GM19043 (cell line): ENCODE measurements around the gene PRPF18.

ENCODE experiments used
- ATAC-seq: cut with Tn5 transposase; IDR thresholded peaks from one replicate; pipeline ENCODE4 v1.9.1; 2021; ENCODE audit warnings: low read depth; ENCODE audit not compliant: unreplicated experiment

PRPF18 gene

DNA sequence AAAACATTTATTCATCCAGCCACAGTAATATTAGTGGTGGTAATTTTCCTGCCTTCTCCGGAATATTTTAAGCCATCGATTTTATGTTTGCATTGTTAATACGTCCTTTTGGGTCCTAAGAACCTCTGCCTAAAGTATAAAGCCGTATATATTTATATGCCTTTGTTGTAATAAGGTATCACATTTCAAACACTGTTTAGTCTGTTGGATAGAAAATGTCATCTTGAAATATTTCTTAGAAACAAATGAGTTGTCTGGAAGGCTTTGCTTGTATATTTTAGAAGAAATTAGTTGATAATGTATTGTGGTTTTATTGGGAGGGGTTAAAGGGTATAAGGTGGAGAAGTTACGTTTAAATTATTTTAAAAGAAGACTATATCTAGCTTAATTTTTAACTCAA is 11.1 kb downstream of the PRPF18 start:
- ATAC-seq: no peak

DNA sequence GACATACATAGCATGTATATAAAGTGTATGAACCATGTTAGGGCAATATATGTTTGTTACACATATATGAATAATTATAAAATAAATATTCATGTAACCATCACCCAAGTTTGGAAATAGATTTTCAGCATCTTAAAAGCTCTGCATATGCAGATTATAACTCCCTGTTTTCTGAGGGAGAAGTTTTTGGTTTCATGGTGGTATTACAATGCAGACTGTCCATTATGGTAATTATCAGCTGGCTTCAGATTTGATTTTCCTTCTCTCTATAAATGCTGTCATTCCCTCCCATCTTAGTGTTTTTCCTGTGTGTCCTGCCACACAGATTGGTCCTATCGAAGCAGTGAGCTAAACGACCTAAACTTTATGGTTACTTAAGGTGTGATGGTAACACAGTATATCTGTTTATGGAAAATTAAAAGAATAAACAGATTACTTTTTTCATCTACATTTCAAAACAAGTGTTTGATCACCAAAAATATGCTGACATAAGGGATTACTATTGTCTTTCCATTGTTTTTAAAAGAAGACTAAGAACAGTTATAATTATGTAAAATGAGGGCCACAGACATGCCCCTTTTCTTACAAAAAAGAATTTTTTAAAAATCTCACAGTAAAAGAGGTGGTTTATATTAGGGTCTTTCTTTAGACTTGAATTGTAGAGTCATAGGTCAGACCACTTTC is 17.7 kb downstream of the PRPF18 start:
- no peak for ATAC-seq

DNA sequence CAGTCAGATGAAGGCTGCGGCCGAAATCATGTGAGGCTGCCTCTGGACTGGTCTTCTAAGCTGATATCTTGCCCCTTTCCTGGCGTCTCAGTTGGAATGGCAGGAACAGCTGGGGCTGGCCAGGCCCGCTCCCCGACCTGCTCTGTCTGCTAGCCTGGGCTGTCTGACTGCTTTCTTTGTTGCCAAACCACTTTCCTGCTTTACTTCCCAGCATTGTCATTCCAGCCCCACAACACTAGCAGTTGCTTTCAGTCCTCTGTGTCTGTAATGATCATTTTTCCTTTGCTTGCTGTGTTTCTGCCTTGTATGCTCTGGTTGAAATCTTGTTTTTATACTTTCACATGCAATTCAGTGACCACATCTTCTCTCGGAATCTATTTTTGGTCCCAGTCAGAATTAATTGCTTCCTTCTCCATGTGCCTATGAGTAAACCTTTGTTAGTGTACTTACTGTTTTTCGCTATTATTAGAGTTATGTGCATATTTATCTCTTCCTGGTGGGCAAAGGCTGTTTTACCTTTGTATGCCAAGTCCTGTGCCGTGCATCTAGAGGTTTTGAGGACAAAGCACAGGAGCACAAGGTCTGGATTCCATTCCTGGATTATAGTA is 21.6 kb downstream of the PRPF18 start:
- ATAC-seq: no peak

DNA sequence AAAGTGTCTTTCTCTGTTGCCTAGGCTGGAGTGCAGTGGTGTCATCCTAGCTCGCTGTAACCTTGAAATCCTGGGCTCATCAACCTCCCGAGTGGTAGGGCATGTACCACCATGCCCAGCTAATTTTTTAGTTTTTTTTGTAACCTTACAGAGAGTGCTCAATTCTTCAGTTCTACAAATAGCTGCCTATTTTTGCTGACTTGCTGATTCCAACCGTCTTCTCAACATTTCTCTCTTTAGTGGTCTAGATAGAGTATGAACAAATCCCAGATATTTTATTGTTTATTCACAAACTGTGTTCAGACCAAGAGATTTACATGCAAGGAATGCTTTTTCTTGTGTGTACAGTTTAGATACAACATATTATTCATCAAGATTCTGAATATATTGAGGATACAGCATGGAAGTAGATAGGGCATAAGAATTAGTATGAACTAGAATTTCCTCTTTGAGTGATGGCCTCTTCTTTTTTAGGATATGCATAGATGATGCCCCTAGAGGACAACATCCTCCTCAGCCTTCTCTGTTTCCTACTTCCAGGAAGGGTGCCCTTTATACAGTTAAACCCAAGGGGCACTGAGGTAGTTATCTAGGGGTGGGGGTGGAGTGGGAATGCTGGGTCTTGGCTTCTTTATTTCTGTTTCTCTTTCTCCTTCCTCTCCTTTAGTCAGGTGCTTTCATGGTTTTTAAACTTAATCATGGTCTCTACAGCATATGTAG is 26.0 kb downstream of the PRPF18 start:
- ATAC-seq: no peak

DNA sequence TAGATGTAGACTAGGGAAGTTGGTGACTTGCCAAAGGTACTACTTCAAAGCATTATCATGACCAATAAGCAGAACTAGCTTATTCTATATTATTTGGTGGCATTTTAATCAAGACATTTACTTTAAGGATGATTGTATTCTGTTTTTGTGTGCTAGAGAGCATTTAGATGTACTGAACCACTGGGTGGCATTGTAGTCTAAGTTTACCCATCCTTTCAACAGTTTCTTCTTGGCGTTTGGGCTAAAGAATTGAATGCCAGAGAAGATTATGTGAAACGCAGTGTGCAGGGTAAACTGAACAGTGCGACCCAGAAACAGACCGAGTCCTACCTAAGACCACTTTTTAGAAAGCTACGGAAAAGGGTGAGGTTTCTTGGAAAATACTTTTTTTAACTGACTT is 26.8 kb downstream of the PRPF18 start:
- no peak for ATAC-seq

DNA sequence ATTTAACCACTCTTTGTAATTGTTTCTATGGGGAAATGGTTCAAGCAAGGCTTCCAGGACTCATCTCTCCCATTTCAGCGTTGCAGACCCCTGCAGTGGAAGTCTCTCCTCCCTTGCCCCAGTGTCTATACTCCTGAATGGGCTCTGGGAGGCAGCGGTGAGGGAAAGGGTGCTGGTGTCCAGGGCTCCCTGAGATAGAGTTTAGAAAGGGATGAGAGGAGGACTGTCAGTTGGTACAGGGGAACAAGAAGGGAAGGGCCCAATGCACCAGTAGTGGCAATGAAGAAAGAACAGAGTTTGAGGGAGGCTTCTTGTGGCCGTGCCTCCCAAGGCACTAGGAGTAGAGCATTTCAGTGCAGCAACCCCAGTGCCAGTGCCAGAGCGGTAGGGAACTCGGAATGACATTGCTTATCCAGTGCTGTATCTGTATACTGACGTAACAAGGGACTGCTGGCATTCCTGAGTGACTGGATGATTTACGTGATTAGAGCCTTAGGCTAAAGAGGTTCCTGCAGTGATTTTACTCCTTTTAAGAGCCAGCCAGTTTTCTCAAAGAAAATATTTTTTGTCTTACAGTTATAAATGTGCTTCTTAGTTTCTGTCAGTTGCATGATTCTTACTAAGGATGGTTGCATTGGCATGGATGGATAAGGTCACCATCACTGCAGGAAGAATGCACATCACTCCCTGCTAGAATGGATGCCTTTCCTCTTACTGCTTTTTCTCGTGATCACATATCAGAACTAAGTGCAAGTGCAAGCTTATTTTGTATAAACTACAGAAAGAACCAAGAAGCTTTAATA is 28.0 kb downstream of the PRPF18 start:
- ATAC-seq: no peak

DNA sequence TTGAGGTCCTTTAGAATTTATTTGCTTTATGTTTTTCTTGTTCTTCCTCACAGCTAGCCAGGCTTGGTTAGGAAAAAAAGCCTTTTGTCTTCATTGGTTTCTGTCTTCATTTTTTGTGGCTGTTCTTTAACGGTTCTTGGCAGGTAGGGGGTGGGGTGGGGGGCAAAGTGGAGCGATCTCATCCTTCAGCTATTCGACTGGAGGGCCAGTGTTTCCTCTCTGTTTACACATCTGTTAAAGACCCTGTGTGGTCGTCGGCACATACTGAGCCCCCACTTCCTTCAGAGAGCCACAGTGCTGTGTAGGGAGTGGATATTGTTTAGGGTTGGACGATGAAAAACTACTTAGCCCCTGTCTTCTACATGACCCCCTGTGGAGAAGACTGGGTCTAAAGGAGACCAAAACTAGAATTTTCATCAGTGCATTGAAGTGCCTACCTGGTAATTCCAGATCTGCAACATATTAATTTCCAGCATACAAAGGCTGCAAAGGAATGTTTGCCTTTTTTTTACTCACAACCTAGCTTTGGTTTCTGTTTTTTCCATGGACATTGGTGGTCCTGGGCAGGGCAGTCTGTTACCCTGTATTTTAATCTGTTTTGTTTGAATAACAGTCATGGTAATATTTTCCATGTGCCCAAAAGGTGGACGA is 29.0 kb downstream of the PRPF18 start:
- no peak for ATAC-seq

DNA sequence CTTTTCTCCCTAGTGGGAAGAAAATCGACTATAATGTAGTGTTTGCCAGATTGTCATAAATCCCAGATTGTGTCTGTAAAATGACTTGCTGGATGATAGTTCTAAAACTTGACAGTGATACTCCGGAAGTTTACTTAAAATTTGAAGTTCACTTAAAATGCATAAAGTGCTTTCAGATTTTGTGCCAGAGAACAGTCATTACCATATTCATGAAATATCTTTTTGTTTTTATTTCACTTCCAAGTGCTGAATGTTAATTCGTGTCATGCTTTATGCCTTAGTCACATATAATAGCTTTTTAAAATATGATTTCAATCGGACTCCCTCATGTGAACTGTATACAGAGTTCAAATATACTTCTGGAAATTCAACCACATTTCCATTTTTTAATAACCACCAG is 30.4 kb downstream of the PRPF18 start:
- no peak for ATAC-seq

DNA sequence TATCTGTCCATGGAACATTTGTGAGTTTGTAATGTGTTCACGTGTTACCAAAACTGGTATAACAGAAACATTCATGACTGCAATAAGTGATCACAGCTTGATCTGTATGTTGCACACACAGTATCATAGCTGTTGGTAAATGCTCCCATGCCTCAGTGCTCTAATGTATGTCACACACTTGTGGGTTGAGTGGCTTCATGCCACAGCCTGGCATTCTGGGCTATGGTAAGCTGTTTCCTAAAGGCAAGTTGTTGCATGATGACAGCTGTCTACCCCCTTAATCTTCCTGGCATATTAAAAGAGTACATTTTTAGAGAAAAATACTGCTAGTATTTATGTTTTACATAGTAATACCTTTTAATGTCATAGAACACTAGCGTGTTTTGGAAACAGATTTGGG is 35.2 kb downstream of the PRPF18 start:
- ATAC-seq: no peak

DNA sequence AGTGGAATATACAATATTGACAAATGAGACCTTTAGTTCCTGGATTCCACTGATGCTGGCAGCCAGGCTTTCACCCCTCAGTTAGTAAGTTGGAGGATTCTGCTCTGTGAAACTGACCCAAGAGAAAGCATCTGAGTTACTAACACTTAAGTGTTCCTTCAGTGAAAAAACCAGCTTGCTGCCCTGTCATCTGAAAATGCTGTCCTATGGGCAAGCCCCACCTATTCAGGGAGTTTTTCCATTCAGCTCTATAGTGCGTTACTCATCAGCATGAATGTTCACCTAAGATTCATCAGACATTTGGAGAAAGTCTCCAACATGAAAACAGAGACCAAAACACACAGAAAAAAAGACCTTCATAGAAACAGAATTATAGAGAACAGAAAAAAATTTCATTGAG is 37.9 kb downstream of the PRPF18 start:
- ATAC-seq: no peak

DNA sequence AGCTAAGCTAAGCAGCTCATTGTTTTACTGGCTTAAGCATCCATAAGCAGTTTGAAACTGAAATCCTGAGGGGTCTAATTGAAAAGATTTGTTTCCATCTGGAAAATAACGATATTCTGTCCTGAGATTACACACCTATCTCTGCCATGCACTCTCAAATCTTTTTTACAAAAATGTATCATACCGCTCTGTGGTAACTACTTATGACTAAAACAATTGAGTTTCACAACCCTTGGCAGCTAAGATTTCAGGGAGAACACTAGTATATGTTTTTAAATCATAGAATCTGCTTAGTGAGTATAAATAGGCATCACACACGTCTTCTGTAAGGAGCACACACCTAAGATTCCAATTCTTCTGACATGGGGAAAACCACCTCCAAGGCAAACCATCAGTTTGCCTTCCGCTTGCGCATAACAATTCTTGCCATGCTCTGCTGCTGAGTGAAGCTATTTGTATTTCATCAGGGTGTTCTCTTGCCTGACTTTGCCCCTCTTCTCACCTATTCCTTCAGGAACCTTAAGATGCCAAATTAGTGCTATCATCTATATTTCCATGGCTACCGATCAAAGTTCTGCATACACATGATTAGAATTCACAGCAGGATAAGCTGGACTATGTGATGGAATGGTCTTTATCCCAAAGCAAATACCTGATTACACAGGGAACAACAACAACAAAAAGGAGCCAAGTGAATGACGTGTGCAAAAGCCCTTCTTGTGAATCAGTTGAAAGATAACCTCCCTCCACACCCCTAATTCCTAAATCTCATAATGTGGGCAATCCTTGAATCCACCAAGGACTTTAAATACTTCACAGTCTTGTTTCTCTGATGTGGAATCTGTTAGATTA is 40.9 kb downstream of the PRPF18 start:
- no peak for ATAC-seq

DNA sequence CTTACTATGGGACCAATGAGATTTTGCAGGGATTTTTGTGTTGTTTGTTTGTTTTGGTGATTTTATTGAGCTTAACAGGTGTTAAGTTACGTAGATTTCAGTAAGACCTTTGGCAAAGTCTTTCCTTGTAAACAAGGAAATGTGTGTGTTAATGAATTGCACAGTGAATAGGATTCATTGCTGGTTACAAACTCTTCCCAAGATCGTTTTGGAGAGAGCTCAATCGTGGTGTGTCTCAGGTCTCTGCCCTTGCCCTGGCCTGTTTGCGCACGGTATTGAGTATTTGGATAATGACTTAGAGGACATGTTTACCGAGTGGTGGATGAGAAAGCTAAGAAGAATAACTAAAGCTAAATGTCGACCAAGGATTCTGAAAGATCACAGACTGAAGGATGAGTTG is 41.9 kb downstream of the PRPF18 start:
- ATAC-seq: no peak

DNA sequence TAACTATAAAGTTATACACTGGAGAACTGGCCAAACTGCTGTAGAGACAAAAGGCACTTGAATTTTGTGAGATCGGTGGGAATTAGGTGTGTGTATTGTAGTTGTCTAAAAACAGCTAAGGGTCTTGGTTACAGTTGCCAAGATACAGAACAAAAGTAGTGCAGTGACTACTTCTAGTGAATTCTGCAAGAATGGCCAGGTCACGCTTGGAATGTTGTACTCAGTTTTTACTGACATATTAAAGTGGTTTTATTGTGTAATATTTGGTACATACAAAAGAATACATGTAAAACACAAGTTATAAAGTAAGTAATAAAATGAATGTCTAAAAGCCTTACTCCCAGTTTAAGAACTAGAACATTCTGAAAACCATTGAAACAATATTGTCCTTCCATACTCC is 42.4 kb downstream of the PRPF18 start:
- ATAC-seq: no peak

DNA sequence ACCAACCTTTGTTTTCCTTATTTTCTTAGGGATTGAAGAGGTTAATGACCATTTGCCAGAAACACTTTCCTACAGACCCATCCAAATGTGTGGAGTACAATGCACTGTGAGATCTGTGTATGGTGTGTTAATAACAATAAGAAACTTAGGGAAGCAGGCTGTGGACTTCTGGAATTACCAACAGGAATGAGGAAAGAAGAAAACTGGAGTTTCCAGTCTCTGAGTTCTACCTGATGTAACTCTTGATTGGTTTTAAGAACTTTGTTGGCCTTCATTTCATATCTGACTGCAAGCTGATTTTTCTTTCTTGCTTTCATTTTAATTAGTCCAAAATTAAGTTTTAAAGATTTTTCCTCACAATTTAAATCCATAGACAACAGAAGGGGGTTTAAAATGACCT is 43.5 kb downstream of the PRPF18 start:
- no peak for ATAC-seq

DNA sequence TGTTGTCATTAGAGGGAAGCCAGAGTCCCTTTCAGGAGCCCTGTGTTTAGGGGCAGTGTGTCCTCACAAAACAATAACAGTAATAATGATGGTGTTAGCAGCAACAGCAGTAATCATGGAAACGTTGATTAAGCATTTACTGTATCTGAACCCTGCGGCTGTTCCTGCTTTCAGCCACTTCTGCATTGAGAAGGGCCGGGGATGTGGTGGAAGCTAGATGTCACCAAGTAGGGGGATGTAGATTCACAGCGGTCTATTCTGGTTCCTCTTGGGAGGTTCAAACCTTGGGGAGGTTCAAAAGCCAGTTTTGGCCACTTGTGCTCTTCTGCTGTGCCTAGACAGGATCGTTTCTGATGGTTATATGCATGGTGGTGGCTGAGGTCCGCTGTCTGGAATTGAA is 44.8 kb downstream of the PRPF18 start:
- ATAC-seq: no peak

DNA sequence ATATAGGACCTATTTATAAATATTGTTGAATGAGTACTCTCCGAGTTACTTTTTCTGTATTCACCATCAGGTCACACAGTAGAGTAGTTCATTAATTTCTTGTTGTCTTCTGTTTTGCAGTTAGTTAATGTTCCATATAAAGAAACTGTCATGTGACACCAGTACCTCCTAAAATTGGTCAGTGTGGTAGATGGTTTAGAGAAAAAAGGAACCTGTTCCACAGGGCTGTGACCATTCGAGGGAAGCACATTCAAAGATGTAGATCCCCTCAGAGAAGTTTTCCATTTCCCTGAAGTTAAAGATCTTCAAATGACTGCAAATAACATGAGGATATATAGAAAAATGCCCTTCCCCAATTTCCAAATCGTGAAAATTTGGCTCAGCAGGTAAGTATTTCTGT is 45.7 kb downstream of the PRPF18 start:
- no peak for ATAC-seq

DNA sequence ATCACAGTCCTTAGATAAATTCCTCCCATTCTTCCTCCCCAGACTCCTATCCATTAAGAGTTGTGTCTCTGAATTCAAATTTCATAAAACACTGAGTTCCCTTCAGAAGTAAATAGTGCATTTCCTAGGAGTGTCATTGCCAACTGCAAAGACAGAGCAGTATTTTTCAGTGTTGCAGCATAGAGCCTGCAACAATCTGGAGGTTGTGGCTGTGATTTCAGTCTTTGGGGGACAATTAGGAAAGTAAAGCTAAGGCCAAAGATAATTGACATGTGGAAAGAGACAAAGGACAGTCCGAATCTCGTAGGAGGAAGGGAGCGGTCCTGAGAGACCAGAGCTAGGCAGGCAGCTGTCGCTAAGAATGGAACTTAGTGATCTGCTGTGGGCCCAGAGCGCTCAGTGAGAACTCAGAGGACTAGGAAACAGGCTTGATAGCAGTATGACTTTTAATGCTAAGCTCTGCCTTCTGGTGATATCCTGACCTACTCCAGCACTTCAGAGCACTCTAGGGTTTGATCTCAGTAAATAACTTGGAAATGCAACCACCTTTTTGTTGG is 46.2 kb downstream of the PRPF18 start:
- no peak for ATAC-seq

DNA sequence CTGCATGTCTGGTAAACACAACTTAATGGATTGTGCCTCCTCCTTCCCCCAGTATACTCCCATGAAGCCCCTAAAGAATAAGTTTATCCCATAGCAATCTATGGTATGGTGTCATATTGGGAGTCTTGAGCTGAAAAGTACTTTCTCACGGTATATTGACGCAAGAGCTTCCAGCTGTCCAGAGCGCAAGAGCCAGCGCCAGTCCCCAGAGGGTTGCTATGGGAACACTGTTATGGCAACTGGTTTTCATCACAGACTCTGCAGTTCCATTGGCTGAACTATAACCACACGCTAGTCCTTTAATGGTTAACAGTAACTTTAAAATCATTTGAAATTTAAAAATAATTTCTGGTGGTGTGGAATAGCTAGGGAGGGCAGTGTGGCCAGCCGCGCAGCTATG is 46.9 kb downstream of the PRPF18 start:
- no peak for ATAC-seq

DNA sequence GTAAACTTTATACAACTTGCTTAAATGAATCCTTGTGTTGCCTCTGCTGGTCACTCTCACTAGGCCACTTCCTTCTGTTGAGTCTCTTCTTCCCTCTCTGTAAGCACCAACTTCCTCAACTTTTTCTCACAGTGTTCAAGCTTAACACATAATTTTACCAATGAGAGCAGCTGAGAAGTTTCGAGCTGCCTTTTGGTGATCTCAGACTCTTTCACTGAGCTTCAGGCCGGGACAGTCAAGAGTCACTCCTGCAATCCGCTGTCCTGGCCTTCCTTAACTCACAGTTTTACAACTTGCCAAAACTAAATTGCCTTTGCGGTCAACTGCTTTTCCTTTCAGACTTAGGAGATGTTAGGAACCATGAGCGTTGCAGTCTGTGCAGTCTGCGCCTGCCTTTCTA is 47.4 kb downstream of the PRPF18 start:
- ATAC-seq: no peak

DNA sequence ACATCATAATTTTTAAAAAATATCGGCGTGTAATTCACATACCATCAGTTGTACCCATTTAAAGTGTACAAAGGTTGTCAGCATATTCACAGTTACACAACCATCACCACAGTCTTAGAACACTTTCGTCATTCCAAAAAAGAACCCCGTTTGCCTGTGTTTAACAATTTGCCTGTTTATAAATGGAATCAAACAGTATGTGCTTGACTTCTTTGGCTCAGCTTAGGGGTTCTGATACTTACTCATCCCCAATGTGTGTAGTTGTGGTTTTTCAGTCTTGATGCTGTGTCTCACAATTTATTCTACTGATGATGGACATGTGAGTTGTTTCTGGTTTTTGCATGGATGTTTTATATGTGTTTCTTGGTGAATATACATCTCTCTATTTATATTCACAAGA is 50.0 kb downstream of the PRPF18 start:
- no peak for ATAC-seq
